Pulmonary artery endothelial cell (primary cell): Measurements from ENCODE around the gene EML2. TPM values are rescaled to one million over a fixed set of nuclear protein-coding genes. Genes with fewer than 3 reads are reported as not detected.
"Not testable (repeated sequence)": the region's sequence is repeated elsewhere in the genome, so short reads cannot be mapped to it uniquely, and the experiment has no call there.

Experiments
- DNase-seq: peaks from one replicate; pipeline ENCODE4 v3.0.0-alpha.2; 2011; ENCODE audit warnings: low read depth, low spot score
- total RNA-seq: library from RNA; depleted of rRNA; stranded (reverse); fragments of >200 nt; gene quantifications from 2 replicates; pipeline ENCODE4 v1.2.3, GENCODE V29; 2014

EML2 gene
- total RNA-seq = 22.2 and 35.6 TPM in 2 replicates

- no peak for DNase-seq
Measured at GRCh38 chr19:45638930-45639729, at the start of gene EML2. TSS of gene EML2 (minus strand) at chr19:45639397. CDS start at chr19:45639376, 21 bp downstream.

GRCh38 chr19:45687599-45687998 is 48.4 kb upstream of the EML2 start:
- DNase-seq = no peak

DNA sequence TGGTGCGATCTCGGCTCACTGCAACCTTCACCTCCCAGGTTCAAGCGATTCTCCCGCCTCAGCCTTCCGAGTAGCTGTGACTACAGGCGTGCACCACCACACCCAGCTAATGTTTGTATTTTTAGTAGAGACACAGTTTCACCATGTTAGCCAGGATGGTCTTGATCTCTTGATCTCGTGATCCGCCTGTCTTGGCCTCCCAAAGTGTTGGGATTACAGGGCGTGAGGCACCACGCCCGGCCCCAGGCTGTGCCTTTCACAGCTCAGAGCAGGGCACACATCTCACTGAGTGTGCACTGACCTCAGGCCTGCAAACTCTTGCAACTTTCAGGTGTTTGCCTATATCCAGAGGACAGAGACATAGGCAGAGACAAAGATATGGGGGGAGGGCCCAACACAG is 45.8 kb upstream of the EML2 start:
- not testable (repeated sequence) for DNase-seq

DNA sequence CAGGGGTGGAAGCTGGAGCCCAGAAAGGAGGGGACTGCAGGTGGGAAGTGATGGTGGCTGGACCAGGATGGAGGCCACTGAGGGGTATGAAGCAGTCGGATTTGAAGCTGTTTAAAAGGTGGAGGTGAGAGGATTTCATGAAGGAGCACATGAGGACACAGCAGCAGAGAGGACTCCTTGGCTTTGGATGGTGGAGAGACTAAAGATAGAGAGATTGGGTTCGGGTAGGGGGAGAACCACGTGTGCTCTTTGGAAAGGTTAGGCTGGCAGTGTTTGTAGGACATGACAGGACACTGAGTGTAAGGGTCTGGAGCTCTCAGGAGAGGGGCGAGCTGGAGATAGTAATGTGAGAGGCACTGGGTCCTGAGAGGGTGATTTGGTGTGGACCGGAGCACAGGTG is 43.7 kb upstream of the EML2 start:
- DNase-seq = no peak

DNA sequence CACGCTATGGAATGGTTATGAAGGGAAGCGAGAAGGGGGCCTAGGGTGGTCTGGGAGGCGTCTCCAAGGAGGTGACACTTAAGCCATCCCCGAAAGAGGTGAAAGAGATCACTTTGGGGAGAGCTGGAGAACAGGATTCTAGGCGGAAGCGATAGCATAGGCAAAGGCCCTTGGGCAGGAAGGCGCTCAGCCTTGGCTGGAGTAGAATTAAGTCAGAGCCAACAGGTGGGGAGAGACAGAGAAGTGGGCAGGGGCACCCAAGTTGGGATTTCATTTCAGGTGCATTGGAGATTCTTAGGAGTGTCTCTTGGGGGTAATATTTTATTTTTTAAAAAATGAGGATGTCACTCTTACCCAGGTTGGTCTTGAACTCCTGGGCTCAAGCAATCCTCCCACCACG is 42.9 kb upstream of the EML2 start:
- no peak for DNase-seq

GRCh38 chr19:45681391-45682015 is 42.3 kb upstream of the EML2 start:
- DNase-seq = peak; percentile 47

DNA sequence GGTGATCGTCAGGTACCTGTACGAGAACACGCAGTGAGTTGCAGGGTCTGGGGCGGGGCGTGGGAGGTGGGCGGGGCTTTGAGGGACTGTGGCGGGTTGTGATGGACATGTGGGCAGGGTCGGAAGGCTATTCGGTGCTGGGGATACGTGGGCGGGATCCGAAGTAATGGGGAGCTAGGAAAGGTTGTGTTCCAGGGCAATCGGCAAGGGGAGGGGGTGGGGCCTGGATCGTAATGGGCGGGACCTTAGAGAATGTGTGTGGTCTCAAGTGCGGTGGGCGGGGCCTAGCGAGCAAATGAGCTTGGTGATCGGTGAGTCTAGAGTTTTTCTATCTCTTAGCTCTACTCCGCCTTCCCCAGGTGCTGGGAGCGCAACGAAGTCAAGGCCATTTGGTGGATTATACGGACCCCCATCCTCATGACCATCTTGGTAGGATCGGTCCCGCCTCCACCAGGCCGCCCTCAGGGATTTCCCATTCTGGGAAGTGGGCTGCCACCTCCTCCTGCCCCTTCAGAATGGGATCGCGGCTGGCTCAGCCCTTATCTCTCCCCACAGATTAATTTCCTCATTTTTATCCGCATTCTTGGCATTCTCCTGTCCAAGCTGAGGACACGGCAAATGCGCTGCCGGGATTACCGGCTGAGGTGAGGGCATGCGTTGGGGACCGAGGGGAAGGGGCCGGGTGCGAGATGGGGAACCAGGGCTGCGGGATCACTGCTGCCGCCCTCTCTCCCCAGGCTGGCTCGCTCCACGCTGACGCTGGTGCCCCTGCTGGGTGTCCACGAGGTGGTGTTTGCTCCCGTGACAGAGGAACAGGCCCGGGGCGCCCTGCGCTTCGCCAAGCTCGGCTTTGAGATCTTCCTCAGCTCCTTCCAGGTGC is 38.4 kb upstream of the EML2 start:
- peak; percentile 36 for DNase-seq

- DNase-seq = no peak
Measured at GRCh38 chr19:45676851-45677263, 37.7 kb upstream of the EML2 start.

DNA sequence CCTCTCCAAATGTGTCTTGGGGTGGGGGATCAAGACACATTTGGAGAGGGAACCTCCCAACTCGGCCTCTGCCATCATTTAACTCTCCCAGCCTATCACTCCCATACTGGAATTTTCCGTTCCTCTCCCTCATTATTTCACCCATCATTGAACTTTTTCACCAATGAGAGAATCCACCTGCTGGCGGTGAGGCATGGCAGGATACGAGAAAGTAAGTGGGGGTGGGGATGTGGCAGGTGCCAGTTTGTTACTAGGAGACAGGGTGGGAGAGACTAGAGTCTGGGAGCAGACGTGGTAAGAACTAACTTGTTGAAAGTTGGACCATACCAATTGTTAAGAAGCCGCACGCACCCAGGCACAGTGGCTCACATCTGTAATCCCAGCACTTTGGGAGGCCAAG is 35.7 kb upstream of the EML2 start:
- no peak for DNase-seq

GRCh38 chr19:45670670-45671453 is 31.7 kb upstream of the EML2 start:
- no peak for DNase-seq

DNA sequence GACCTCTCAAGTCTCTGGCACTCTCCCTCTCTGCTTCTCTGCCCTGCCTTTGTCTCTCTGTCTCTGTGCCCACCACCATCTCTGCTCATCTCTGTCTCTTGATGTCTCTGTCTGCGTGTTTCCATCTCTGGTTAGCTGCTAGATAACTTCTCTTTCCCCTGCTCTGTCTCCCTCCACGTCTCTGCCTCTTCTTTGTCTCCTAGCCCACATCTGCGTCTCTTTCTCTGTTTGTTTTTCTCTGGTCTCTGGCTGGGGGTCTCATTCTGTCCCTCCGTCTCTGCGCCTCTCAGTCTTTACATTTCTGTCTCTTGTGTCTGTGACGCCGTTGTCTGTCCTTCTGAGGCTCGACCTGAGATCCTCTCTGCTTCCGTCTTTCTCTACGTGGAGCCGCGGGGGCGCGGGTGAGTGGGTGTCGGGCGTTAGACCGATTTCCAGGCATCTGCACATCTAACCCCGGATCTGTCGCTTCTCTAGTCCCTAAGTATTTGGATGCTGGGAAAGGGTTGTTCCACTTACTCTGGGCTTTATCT is 29.2 kb upstream of the EML2 start:
- no peak for DNase-seq

DNA sequence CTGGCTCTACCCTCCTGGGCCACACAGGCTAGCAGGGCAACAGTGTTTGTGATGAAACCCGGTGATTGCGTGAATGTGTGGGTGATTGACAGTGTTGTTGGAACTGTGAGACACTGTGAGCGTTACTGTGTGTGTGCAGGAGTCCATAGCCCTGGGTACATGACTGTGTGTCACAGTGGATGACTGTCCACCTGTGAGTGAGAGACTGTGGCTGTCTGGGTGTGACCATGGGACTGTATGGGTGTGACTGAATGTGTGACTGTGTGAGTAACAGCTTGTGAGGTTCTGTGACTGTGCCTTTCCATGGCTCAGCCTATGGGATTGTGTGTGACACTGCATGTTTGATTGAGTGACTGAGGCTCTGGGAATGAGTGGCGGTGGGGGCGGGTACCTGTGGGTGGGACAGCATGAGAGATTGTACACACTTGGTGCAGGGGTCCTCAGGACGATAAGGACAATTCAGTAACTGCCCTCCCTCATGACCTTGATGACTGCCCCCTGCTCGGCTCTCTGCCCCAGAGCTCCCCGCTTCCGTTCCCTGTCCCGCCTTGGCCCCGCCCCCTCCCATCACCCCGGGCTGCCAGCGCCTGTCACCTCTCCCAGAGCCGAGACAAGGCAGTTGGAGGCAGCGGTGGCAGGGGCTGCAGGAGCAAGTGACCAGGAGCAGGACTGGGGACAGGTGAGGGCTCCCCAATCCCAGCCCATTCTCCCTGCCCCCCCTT is 28.6 kb upstream of the EML2 start, which contains the start of gene GIPR:
GIPR (plus strand) TSS at position 602 of the 722 bp plus-strand sequence. CDS start 1,300 bp downstream, outside the sequence.
- DNase-seq = no peak

DNA sequence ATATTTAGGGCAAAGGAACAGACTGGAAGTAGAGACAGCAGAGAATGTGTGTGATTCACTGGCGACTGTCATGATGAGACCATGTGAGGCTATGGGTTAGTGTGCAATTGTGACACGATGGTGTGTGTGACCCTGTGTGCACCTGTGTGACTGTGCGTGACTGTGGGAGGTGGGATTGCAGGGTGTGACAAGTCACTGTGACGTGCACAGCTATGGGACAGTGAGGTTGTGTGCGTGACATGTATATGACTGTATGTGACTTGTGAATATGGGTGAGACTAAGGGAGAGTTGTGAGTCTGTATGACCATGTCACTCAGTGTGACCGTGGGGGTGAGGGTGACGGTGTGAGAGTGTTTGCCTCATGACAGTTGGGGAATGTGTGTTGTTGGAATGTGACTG is 25.4 kb upstream of the EML2 start:
- DNase-seq = no peak

DNA sequence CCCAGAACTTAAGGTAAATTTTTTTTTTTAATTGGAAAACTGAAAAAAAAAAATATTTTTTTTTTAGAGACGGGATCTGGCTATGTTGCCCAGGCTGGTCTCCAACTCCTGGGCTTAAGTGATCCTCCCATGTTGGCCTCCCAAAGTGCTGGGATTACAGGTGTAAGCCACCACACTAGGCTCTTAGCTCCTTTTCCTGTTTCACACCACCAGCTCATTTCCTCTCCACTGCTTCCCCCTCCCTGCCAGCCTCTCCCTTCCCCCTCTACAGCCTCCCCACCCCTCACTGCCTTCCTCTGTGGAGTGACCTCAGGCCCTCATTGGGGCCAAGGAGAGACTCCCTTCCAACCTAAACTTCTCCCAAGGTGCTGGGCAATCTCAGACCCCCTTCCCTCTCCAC is 24.6 kb upstream of the EML2 start:
- DNase-seq = no peak

GRCh38 chr19:45660636-45661035 is 21.4 kb upstream of the EML2 start:
- DNase-seq = no peak

DNA sequence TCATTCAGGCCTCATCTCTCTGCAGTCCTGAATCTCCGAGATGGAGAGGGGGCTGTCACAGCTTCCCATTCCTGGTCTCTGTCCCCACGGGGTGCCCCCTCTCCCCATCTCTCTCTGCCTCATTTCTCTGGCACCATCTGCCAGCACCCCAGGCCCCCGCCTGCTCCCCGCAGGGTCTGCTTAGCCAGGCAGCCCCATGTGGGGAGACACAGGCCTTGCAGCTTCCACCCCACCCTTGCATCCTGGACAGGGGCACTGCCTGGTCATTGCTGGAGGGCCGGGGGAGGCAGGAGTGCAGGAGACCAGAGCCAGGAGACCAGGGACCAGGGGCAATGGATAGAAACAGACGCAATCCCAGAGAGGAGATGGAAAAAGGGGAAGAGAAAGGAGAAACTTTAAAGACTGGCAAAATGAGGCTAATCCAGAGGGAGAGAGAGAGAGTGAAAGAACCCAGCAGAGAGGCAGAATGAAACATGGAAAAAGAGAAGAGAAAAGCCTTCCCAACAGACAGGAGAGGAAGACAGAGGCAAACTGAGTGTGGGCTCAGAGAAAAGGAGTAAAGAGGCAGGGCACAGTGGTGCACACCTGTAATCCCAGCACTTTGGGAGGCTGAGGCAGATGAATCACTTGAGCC is 20.0 kb upstream of the EML2 start:
- DNase-seq = no peak

DNA sequence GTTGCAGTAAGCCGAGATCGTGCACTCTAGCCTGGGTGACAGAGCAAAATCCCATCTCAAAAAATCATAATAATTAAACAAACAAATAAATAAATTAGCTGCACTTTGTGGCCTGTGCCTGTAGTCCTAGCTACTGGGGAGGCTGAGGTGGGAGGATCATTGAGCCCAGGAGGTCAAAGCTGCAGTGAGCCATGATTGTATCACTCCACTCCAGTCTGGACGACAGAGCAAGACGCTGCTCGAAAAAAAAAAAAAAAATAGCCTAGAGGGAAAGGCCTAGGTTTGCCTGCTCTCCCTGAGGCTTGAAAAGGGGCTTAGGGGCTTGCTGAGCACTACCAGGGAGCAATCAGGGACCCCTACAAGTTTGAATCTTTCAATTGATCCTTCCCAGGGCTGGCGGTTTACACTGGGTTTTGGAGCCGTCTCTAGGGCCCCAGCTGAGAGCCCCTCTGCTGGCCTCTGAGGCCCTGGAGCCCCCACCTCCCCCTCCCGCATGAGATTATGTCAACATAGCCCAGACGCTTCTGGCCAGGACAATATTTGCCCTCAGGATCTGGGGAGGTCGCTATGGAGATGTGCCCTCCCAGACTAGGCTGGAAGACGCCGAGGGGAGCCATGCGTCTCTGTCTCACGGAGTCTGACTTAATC is 18.4 kb upstream of the EML2 start:
- DNase-seq = no peak

- DNase-seq = no peak
Measured at GRCh38 chr19:45655073-45655472, 15.9 kb upstream of the EML2 start.

GRCh38 chr19:45653634-45654033 is 14.4 kb upstream of the EML2 start:
- no peak for DNase-seq
